HG03108 (cell line): Measurements from ENCODE around the gene STARD13.
"Not testable (repeated sequence)": the region's sequence is repeated elsewhere in the genome, so short reads cannot be mapped to it uniquely, and the experiment has no call there.

ENCODE experiments used
- ATAC-seq: cut with Tn5 transposase; IDR thresholded peaks from one replicate; pipeline ENCODE4 v1.9.1; 2021; ENCODE audit warnings: moderate library complexity; ENCODE audit not compliant: unreplicated experiment

Gene STARD13

GRCh38 chr13:33181264-33181663 is 104.3 kb downstream of the STARD13 start:
- ATAC-seq: no peak

- no peak for ATAC-seq
These were observed 105.3 kb downstream of the STARD13 start for GRCh38 chr13:33180122-33180804.

GRCh38 chr13:33179463-33179862 is 106.1 kb downstream of the STARD13 start:
- ATAC-seq: no peak

GRCh38 chr13:33178209-33178840 is 107.2 kb downstream of the STARD13 start:
- no peak for ATAC-seq

- ATAC-seq: not testable (repeated sequence)
These were observed 108.0 kb downstream of the STARD13 start for GRCh38 chr13:33177340-33178208.

GRCh38 chr13:33176526-33176925 is 109.0 kb downstream of the STARD13 start:
- no peak for ATAC-seq

- no peak for ATAC-seq
These were observed 109.6 kb downstream of the STARD13 start for GRCh38 chr13:33175991-33176390.

GRCh38 chr13:33174931-33175330 is 110.6 kb downstream of the STARD13 start:
- no peak for ATAC-seq

GRCh38 chr13:33174491-33174890 is 111.1 kb downstream of the STARD13 start:
- no peak for ATAC-seq

GRCh38 chr13:33172911-33173310 is 112.6 kb downstream of the STARD13 start:
- ATAC-seq: no peak

- ATAC-seq: no peak
These were observed 113.2 kb downstream of the STARD13 start for GRCh38 chr13:33172400-33172799.

GRCh38 chr13:33169273-33169980 is 116.1 kb downstream of the STARD13 start:
- ATAC-seq: no peak

- ATAC-seq: no peak
These were observed 117.1 kb downstream of the STARD13 start for GRCh38 chr13:33168321-33168960.

GRCh38 chr13:33167491-33167890 is 118.1 kb downstream of the STARD13 start:
- ATAC-seq: no peak

GRCh38 chr13:33165787-33166186 is 119.8 kb downstream of the STARD13 start:
- ATAC-seq: no peak

GRCh38 chr13:33164331-33164730 is 121.2 kb downstream of the STARD13 start:
- no peak for ATAC-seq

- ATAC-seq: not testable (repeated sequence)
These were observed 122.8 kb downstream of the STARD13 start for GRCh38 chr13:33162725-33163124.

- ATAC-seq: no peak
These were observed 126.7 kb downstream of the STARD13 start for GRCh38 chr13:33158816-33159215.

- no peak for ATAC-seq
These were observed 127.3 kb downstream of the STARD13 start for GRCh38 chr13:33158271-33158670.

- ATAC-seq: no peak
These were observed 130.6 kb downstream of the STARD13 start for GRCh38 chr13:33154911-33155310.
